Measurements from ENCODE around the gene TREML1.

TREML1 gene

DNA sequence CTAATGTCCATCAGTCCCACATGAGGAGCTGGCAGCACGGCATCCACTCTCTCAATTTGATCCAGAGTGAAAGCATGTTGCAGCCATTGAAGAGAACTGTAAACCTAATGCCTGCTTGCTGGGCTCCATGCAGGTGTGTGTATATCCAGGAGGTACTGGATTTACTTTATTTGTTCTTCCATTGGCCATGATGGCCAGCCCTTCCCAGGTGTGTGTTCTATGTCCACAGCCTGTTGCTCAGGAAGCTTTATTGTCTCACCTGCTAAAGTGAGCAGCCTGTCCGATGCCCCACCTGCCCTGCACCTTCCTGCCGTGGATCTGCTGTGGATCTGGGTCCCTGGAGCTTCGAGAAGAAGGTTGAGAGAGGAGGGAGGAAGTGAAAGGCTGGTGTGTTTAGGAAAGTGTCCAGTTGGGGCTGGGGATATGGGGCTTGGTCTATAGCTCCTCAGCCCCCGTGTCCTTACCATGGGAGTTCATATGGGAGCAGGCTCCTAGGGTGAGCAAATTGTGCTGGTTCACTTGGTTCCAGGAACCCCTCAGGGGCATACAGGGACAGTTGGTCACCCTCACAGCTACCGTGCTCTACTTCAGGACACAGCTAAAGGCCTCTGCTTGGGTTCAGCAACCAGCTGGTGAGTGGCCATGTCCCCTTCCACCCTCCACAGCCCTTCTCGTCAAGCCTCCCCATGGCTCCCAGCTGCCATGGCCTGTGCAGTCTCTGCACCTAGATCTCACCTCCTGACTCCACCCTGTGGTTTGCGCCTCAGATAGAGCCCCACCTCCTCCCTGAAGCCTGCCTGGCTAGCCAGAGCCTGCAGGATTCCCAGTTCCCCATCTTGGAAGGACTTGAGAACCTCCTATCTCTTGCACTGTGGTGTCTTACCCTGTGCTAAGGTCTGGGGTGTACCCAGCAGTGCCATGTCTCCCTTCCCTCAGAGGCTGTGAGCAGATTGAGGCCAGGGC lies 34.1 kb upstream of the TREML1 start:
- H3K9ac ChIP-seq (ENCODE audit: insufficient read length, low read depth), result no peak overlapping the region
- H3K27me3 ChIP-seq (ENCODE audit: insufficient read depth, insufficient read length), result peaks cover 2% of the 10 kb centered on the region
- DNase-seq (ENCODE audit: low read depth, low spot score), result no peak
- H3K9me3 ChIP-seq (ENCODE audit: insufficient read depth, low read length), result peaks cover 16% of the 10 kb centered on the region; the same call in 1 of the 2 replicates
- no peaks in the 10 kb centered on the region for H3K36me3 ChIP-seq (ENCODE audit: insufficient read depth, insufficient read length, low read length)
- no peaks in the 10 kb centered on the region for H3K4me1 ChIP-seq (ENCODE audit: insufficient read depth, insufficient read length)
- H3K4me3 ChIP-seq (ENCODE audit: insufficient read length, low read depth), result no peak overlapping the region
- TF ChIP-seq YY1 (IDR thresholded peaks at IDR 0.05; ENCODE audit: insufficient read depth, insufficient read length), result no peak
- no peak for TF ChIP-seq ZNF274 (IDR thresholded peaks at IDR 0.05; ENCODE audit: low read depth, low read length)
- TF ChIP-seq SUZ12 (IDR thresholded peaks at IDR 0.05; ENCODE audit: extremely low read depth, insufficient read depth, insufficient read length), result no peak

GRCh38 chr6:41186031-41186562 lies 31.9 kb upstream of the TREML1 start:
- TF ChIP-seq YY1 (IDR thresholded peaks at IDR 0.05; ENCODE audit: insufficient read depth, insufficient read length) (no peak), SUZ12 (IDR thresholded peaks at IDR 0.05; ENCODE audit: extremely low read depth, insufficient read depth, insufficient read length) (no peak)
- Histone ChIP-seq H3K4me3 (ENCODE audit: insufficient read length, low read depth) (no peak overlapping the region), H3K4me1 (ENCODE audit: insufficient read depth, insufficient read length) (no peaks in the 10 kb centered on the region), H3K9ac (ENCODE audit: insufficient read length, low read depth) (no peak overlapping the region), H3K9me3 (ENCODE audit: insufficient read depth, low read length) (peaks cover 16% of the 10 kb centered on the region; the same call in 1 of the 2 replicates), H3K36me3 (ENCODE audit: insufficient read depth, insufficient read length, low read length) (no peaks in the 10 kb centered on the region), H3K27me3 (ENCODE audit: insufficient read depth, insufficient read length) (peaks cover 2% of the 10 kb centered on the region)
- DNase-seq (ENCODE audit: low read depth, low spot score), result no peak

- H3K27me3 ChIP-seq (ENCODE audit: insufficient read depth, insufficient read length), result peaks cover 2% of the 10 kb centered on the region
- no peak for DNase-seq (ENCODE audit: low read depth, low spot score)
- no peak for TF ChIP-seq YY1 (IDR thresholded peaks at IDR 0.05; ENCODE audit: insufficient read depth, insufficient read length)
- TF ChIP-seq SUZ12 (IDR thresholded peaks at IDR 0.05; ENCODE audit: extremely low read depth, insufficient read depth, insufficient read length), result no peak
- TF ChIP-seq ZNF274 (IDR thresholded peaks at IDR 0.05; ENCODE audit: low read depth, low read length), result no peak
- no peaks in the 10 kb centered on the region for H3K4me1 ChIP-seq (ENCODE audit: insufficient read depth, insufficient read length)
- peaks cover 7% of the 10 kb centered on the region; the same call in 1 of the 2 replicates for H3K9me3 ChIP-seq (ENCODE audit: insufficient read depth, low read length)
- no peak overlapping the region for H3K4me3 ChIP-seq (ENCODE audit: insufficient read length, low read depth)
- H3K9ac ChIP-seq (ENCODE audit: insufficient read length, low read depth), result no peak overlapping the region
- no peaks in the 10 kb centered on the region for H3K36me3 ChIP-seq (ENCODE audit: insufficient read depth, insufficient read length, low read length)
These were observed 30.6 kb upstream of the TREML1 start for GRCh38 chr6:41184761-41185160.

- no peaks in the 10 kb centered on the region for H3K9me3 ChIP-seq (ENCODE audit: insufficient read depth, low read length)
- no peaks in the 10 kb centered on the region for H3K4me1 ChIP-seq (ENCODE audit: insufficient read depth, insufficient read length)
- peak; percentile 40 for DNase-seq (ENCODE audit: low read depth, low spot score)
- H3K36me3 ChIP-seq (ENCODE audit: insufficient read depth, insufficient read length, low read length), result no peaks in the 10 kb centered on the region
- peaks cover 2% of the 10 kb centered on the region for H3K27me3 ChIP-seq (ENCODE audit: insufficient read depth, insufficient read length)
- H3K9ac ChIP-seq (ENCODE audit: insufficient read length, low read depth), result no peak overlapping the region
- no peak overlapping the region for H3K4me3 ChIP-seq (ENCODE audit: insufficient read length, low read depth)
- TF ChIP-seq ZNF274 (IDR thresholded peaks at IDR 0.05; ENCODE audit: low read depth, low read length) (no peak), YY1 (IDR thresholded peaks at IDR 0.05; ENCODE audit: insufficient read depth, insufficient read length) (no peak)
These were observed 28.2 kb upstream of the TREML1 start for GRCh38 chr6:41182069-41183034.

- peaks cover 2% of the 10 kb centered on the region for H3K27me3 ChIP-seq (ENCODE audit: insufficient read depth, insufficient read length)
- TF ChIP-seq YY1 (IDR thresholded peaks at IDR 0.05; ENCODE audit: insufficient read depth, insufficient read length) (no peak), SUZ12 (IDR thresholded peaks at IDR 0.05; ENCODE audit: extremely low read depth, insufficient read depth, insufficient read length) (no peak), ZNF274 (IDR thresholded peaks at IDR 0.05; ENCODE audit: low read depth, low read length) (no peak)
- no peak for DNase-seq (ENCODE audit: low read depth, low spot score)
- H3K4me1 ChIP-seq (ENCODE audit: insufficient read depth, insufficient read length), result no peaks in the 10 kb centered on the region
- H3K36me3 ChIP-seq (ENCODE audit: insufficient read depth, insufficient read length, low read length), result no peaks in the 10 kb centered on the region
- no peak overlapping the region for H3K9ac ChIP-seq (ENCODE audit: insufficient read length, low read depth)
- H3K9me3 ChIP-seq (ENCODE audit: insufficient read depth, low read length), result no peaks in the 10 kb centered on the region
- H3K4me3 ChIP-seq (ENCODE audit: insufficient read length, low read depth), result no peak overlapping the region
These were observed 27.4 kb upstream of the TREML1 start for GRCh38 chr6:41181566-41181965.

GRCh38 chr6:41179163-41179562 lies 25.0 kb upstream of the TREML1 start:
- no peak for TF ChIP-seq ZNF274 (IDR thresholded peaks at IDR 0.05; ENCODE audit: low read depth, low read length)
- TF ChIP-seq SUZ12 (IDR thresholded peaks at IDR 0.05; ENCODE audit: extremely low read depth, insufficient read depth, insufficient read length), result no peak
- no peak for TF ChIP-seq YY1 (IDR thresholded peaks at IDR 0.05; ENCODE audit: insufficient read depth, insufficient read length)
- Histone ChIP-seq H3K27me3 (ENCODE audit: insufficient read depth, insufficient read length) (no peaks in the 10 kb centered on the region), H3K4me1 (ENCODE audit: insufficient read depth, insufficient read length) (no peaks in the 10 kb centered on the region), H3K9ac (ENCODE audit: insufficient read length, low read depth) (no peak overlapping the region), H3K4me3 (ENCODE audit: insufficient read length, low read depth) (no peak overlapping the region), H3K36me3 (ENCODE audit: insufficient read depth, insufficient read length, low read length) (no peaks in the 10 kb centered on the region), H3K9me3 (ENCODE audit: insufficient read depth, low read length) (no peaks in the 10 kb centered on the region)
- no peak for DNase-seq (ENCODE audit: low read depth, low spot score)
